Activated T-cell treated with anti-CD3 and anti-CD28 coated beads for 1 hour (primary cell): ENCODE data around the gene SEC14L1.

ENCODE experiments used
- DNase-seq: peaks from one replicate; pipeline ENCODE4 v3.0.0-alpha.2; 2020; ENCODE audit warnings: low read depth

The SEC14L1 gene

GRCh38 chr17:77266213-77266612, 125.4 kb downstream of the SEC14L1 start:
- no peak for DNase-seq
